Mammary epithelial cell (primary cell): ENCODE data around the gene SLIT2.

Experiments
- CTCF ChIP-seq, 2 donors: IDR thresholded peaks in 1 of 2; conservative IDR thresholded peaks in 1 of 2; 2 replicates each; pipeline ENCODE4 v1.5.1; 2011 to 2012; ENCODE audit warnings: inconsistent platforms in 2 of 2, low read length in 2 of 2, mild to moderate bottlenecking in 2 of 2, control low read depth in 1 of 2, low read depth in 1 of 2; ENCODE audit not compliant: insufficient read depth in 1 of 2; ENCODE audit errors: extremely low read depth in 1 of 2
- EZH2 ChIP-seq: IDR thresholded peaks from 2 replicates; pipeline ENCODE4 v1.6.1; 2012; ENCODE audit warnings: low read length, inconsistent platforms, borderline replicate concordance

DNA sequence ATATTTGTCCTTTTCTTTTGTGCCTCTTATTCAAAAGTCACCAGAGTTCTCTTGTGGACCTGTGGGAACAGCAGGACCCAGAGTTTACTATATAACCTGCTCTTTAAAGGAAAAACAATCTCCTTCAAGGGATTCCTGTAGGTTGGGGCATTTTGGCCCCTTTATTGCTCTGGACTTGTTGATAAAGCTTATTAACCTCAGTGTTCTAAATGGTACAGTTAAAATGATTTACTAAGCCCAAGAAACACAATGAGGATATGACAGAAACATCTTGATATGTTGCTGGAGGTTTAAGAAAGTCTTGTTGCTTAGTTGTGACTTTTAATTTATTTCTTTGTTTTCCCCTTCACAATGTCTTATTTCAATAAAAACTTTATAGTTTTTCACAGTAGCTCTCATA, 46.8 kb downstream of the SLIT2 start:
- no peak for TF ChIP-seq CTCF (conservative IDR thresholded peaks at IDR 0.05 in 1 of 2, IDR thresholded peaks at IDR 0.05 in 1 of 2; ENCODE audit: extremely low read depth in 1 of 2, insufficient read depth in 1 of 2, low read depth in 1 of 2, low read length in 2 of 2)
- no peak for TF ChIP-seq EZH2
